ENCODE measurements around the gene ALPL. TPM values are rescaled to one million over a fixed set of nuclear protein-coding genes. Genes with fewer than 3 reads are reported as not detected.

ALPL gene
- total RNA-seq, 1 experiment from 2014 or later = 0.73 TPM

DNA sequence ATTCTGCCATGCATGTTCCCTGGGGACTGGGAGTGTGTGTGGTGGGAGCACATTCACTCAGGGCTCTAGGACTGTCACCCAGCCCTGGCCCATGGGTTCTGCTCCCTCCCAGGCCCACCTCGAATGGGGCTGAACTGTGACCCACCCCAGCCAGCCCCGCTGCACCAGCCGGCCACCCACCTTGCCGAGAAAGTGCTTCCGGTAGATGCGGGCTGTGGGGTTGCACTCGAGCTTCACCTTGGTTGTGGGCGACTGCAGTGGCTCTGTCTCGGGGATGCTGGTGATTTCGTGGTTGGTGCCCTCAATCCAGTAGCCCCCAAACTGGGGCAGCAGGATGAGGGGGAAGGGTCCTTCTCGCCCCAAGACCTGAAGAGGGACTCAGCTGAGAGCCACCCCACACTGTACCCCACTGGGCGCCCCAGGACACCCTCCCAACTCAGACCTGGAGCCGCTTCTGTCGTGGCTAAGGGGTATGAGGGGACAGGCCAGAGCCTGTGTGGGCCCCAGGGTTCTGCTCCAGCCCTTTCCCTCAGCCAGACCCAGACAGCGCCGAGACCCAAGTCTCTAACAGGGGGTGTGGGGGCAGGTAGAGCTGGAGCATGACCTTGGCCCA lies 108.0 kb downstream of the ALPL start:
- Histone ChIP-seq H4K20me1 (ENCODE audit: low read length) (no peaks in the 10 kb centered on the region), H3K9ac (ENCODE audit: low read length) (no peak overlapping the region), H3K27me3 (ENCODE audit: low read length) (no peaks in the 10 kb centered on the region), H3K9me2 (replicated peaks; ENCODE audit: low read length) (no peaks in the 10 kb centered on the region), H3K36me3 (ENCODE audit: low read depth, low read length) (no peaks in the 10 kb centered on the region), H3K27ac (ENCODE audit: low read length) (no peak overlapping the region), H3K4me3 (ENCODE audit: low read length) (no peak overlapping the region), H2AFZ (ENCODE audit: low read length) (no peak overlapping the region), H3K79me2 (ENCODE audit: low read length) (no peaks in the 10 kb centered on the region), H3F3A (ENCODE audit: low read length, unreplicated experiment) (no peaks in the 10 kb centered on the region), H3K4me2 (ENCODE audit: low read length) (no peak overlapping the region), H3K4me1 (ENCODE audit: insufficient read depth, low read length) (peaks cover 18% of the 10 kb centered on the region), H3K9me3 (ENCODE audit: low read length) (no peaks in the 10 kb centered on the region)
- POLR2A ChIA-PET (ENCODE audit: unreplicated experiment) = no interaction called here
- ATAC-seq (no peak), DNase-seq (no peak)
- TF ChIP-seq EZH2phosphoT487 (IDR thresholded peaks at IDR 0.05; ENCODE audit: borderline replicate concordance, low read length) = no peak
- intact Hi-C loops (cut with micrococcal nuclease) = no loop called here
- CTCF ChIA-PET = no interaction called here
- no TSS peak for BruUV-seq (replicated peaks)

DNA sequence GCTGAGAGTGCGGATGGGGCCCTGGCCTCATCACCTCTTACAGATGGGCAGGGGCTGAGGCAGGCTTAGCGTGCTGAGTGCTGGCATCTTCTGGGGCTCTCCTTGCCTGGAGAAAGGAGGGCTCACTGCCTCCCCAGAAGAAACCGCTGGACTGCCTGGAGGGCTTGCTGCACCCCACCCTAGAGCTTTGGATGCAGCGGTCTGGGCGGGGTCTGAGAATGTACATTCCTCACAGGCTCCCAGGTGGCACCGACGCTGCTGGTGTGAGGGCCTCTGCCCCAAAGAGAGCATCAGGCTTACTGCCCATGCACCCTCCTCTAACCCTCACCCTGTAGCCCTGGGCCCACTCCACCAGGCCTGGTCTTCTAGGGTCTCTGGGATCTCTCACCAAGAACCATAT lies 108.8 kb downstream of the ALPL start:
- DNase-seq = no peak
- Histone ChIP-seq H2AFZ (ENCODE audit: low read length) (no peak overlapping the region), H4K20me1 (ENCODE audit: low read length) (no peaks in the 10 kb centered on the region), H3K4me1 (ENCODE audit: insufficient read depth, low read length) (peaks cover 23% of the 10 kb centered on the region), H3F3A (ENCODE audit: low read length, unreplicated experiment) (no peaks in the 10 kb centered on the region), H3K36me3 (ENCODE audit: low read depth, low read length) (no peaks in the 10 kb centered on the region), H3K4me2 (ENCODE audit: low read length) (no peak overlapping the region), H3K27ac (ENCODE audit: low read length) (no peak overlapping the region), H3K9me2 (replicated peaks; ENCODE audit: low read length) (no peaks in the 10 kb centered on the region), H3K27me3 (ENCODE audit: low read length) (no peaks in the 10 kb centered on the region), H3K9me3 (ENCODE audit: low read length) (no peaks in the 10 kb centered on the region), H3K4me3 (ENCODE audit: low read length) (no peak overlapping the region), H3K9ac (ENCODE audit: low read length) (no peak overlapping the region), H3K79me2 (ENCODE audit: low read length) (no peaks in the 10 kb centered on the region)
- intact Hi-C loops (cut with micrococcal nuclease) = no loop called here
- BruUV-seq (replicated peaks) = no TSS peak
- CTCF ChIA-PET = no interaction called here
- TF ChIP-seq EZH2phosphoT487 (IDR thresholded peaks at IDR 0.05; ENCODE audit: borderline replicate concordance, low read length) = no peak
- POLR2A ChIA-PET (ENCODE audit: unreplicated experiment) = no interaction called here
- ATAC-seq = no peak

DNA sequence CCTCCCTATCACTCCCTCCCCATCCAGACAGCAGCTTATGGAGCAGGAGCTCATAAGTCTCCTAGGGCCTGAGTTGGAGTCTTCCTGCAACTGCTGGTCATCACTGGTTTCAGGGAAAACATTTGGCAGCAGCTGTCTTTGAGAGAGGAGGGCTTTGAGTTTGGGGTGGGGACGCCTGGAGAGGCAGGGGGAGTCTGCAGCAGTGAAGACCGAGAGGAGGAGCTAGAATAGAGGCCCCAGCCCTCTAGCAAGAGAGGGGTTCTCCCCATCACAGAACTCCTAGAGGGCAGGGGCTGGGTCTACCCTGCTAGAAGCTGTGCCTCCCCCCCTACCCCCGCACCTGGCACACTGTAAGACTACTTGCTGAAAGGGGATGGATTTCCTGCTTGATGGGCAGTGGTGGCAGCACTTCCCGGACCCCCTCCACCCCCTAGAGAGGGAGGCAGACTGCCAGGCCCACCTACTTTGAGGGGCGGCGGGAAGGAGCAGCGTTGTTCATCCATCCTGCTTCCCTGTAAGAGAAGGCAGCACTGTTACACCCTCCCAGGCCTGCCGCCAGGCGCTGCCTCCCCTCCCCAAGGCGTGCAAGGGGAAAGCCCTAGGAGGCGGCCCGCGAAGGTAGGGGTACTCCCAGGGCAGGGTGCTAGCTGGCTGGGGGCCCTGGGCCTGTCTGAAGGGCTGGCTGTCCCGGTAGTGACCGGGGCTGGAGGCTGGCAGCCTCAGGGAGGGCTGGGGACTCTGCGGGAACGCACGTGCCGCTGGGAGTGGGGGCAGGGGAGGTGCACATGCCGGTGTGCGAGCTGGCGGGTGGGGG lies 109.5 kb downstream of the ALPL start:
- TF ChIP-seq EZH2 (IDR thresholded peaks at IDR 0.05; ENCODE audit: low read length, unreplicated experiment) (no peak), EZH2phosphoT487 (IDR thresholded peaks at IDR 0.05; ENCODE audit: borderline replicate concordance, low read length) (no peak)
- TF ChIP-seq, protein P1, sequence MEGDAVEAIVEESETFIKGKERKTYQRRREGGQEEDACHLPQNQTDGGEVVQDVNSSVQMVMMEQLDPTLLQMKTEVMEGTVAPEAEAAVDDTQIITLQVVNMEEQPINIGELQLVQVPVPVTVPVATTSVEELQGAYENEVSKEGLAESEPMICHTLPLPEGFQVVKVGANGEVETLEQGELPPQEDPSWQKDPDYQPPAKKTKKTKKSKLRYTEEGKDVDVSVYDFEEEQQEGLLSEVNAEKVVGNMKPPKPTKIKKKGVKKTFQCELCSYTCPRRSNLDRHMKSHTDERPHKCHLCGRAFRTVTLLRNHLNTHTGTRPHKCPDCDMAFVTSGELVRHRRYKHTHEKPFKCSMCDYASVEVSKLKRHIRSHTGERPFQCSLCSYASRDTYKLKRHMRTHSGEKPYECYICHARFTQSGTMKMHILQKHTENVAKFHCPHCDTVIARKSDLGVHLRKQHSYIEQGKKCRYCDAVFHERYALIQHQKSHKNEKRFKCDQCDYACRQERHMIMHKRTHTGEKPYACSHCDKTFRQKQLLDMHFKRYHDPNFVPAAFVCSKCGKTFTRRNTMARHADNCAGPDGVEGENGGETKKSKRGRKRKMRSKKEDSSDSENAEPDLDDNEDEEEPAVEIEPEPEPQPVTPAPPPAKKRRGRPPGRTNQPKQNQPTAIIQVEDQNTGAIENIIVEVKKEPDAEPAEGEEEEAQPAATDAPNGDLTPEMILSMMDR (conservative IDR thresholded peaks at IDR 0.05; ENCODE audit: low read depth, low read length) = no peak
- H3K4me2 ChIP-seq (ENCODE audit: low read length) = no peak overlapping the region
- intact Hi-C loops (cut with micrococcal nuclease) = no loop called here

More for the DNA sequence above, 109.5 kb downstream of the ALPL start:
- ATAC-seq = no peak
- Histone ChIP-seq H4K20me1 (ENCODE audit: low read length) (no peaks in the 10 kb centered on the region), H2AFZ (ENCODE audit: low read length) (no peak overlapping the region), H3F3A (ENCODE audit: low read length, unreplicated experiment) (no peaks in the 10 kb centered on the region), H3K79me2 (ENCODE audit: low read length) (no peaks in the 10 kb centered on the region), H3K27ac (ENCODE audit: low read length) (no peak overlapping the region), H3K9ac (ENCODE audit: low read length) (no peak overlapping the region), H3K27me3 (ENCODE audit: low read length) (no peaks in the 10 kb centered on the region), H3K4me3 (ENCODE audit: low read length) (no peak overlapping the region), H3K9me2 (replicated peaks; ENCODE audit: low read length) (no peaks in the 10 kb centered on the region), H3K9me3 (ENCODE audit: low read length) (no peaks in the 10 kb centered on the region), H3K36me3 (ENCODE audit: low read depth, low read length) (no peaks in the 10 kb centered on the region), H3K4me1 (ENCODE audit: insufficient read depth, low read length) (peaks cover 30% of the 10 kb centered on the region)
- POLR2A ChIA-PET (ENCODE audit: unreplicated experiment) = no interaction called here
- no peak for DNase-seq
- CTCF ChIA-PET = no interaction called here
- BruUV-seq (replicated peaks) = no TSS peak

All from PC-3 (cell line).